H1 (cell line): ENCODE results near the gene SPATA16.

Experiments used
- CEBPB ChIP-seq: IDR thresholded peaks from 2 replicates; pipeline ENCODE4 v1.6.1; 2012; ENCODE audit warnings: low read depth, low read length
- CREB1 ChIP-seq: IDR thresholded peaks from 2 replicates; pipeline ENCODE4 v1.6.1; 2012; ENCODE audit warnings: inconsistent platforms
- CTCF ChIP-seq, 3 experiments: IDR thresholded peaks; 1 replicate in 2 of 3; 2 replicates in 1 of 3; pipeline versions ENCODE4 v1.5.1 to v1.6.1; 2011; ENCODE audit warnings: low read length in 3 of 3, mild to moderate bottlenecking in 3 of 3, inconsistent platforms in 2 of 3, low read depth in 1 of 3, moderate library complexity in 1 of 3; ENCODE audit not compliant: insufficient read depth in 1 of 3; ENCODE audit errors: control extremely low read depth in 1 of 3
- EP300 ChIP-seq, 2 experiments: IDR thresholded peaks; 1 replicate in 1 of 2; 2 replicates in 1 of 2; pipeline ENCODE4 v1.6.1; 2011 to 2012; ENCODE audit warnings: low read depth in 2 of 2, low read length in 2 of 2, mild to moderate bottlenecking in 2 of 2, borderline replicate concordance in 1 of 2, inconsistent platforms in 1 of 2, moderate library complexity in 1 of 2
- KDM1A ChIP-seq: fragments of 200-600, 300-600 bp; sonication (generic); IDR thresholded peaks from 2 replicates; pipeline ENCODE4 v1.7.1; 2016; ENCODE audit warnings: mild to moderate bottlenecking, low read length, borderline replicate concordance
- KDM5A ChIP-seq: fragments of 200-600 bp; IDR thresholded peaks from 2 replicates; pipeline ENCODE4 v1.7.1; 2012; ENCODE audit warnings: mild to moderate bottlenecking, low read length, inconsistent platforms, mixed read lengths
- NRF1 ChIP-seq: IDR thresholded peaks from 2 replicates; pipeline ENCODE4 v1.6.1; 2011; ENCODE audit warnings: mild to moderate bottlenecking, low read depth, low read length, improper control_type of control experiment
- POLR2AphosphoS5 ChIP-seq: IDR thresholded peaks from 2 replicates; pipeline ENCODE4 v1.6.1; 2011; ENCODE audit warnings: low read depth, low read length
- RXRA ChIP-seq: IDR thresholded peaks from 2 replicates; pipeline ENCODE4 v1.6.1; 2011; ENCODE audit warnings: low read depth, mild to moderate bottlenecking, low read length, moderate library complexity; ENCODE audit not compliant: insufficient read depth
- TAF1 ChIP-seq: IDR thresholded peaks from 2 replicates; pipeline ENCODE4 v1.6.1; 2011; ENCODE audit warnings: mild to moderate bottlenecking, low read depth, low read length
- YY1 ChIP-seq: IDR thresholded peaks from 2 replicates; pipeline ENCODE4 v1.6.1; 2011; ENCODE audit warnings: low read depth, mild to moderate bottlenecking, low read length
- ZNF274 ChIP-seq: IDR thresholded peaks from 2 replicates; pipeline ENCODE4 v1.7.0; 2012; ENCODE audit warnings: low read length, borderline replicate concordance; ENCODE audit errors: extremely low read depth

GRCh38 chr3:173153631-173154030 is 12.6 kb upstream of the SPATA16 start:
- TF ChIP-seq KDM1A (no peak), CEBPB (no peak), POLR2AphosphoS5 (no peak), CTCF (IDR thresholded peaks at IDR 0.05; ENCODE audit: control extremely low read depth in 1 of 3, insufficient read depth in 1 of 3, low read depth in 1 of 3, low read length in 3 of 3) (no peak), YY1 (no peak), CREB1 (no peak), NRF1 (no peak), ZNF274 (no peak), KDM5A (no peak), EP300 (IDR thresholded peaks at IDR 0.05; ENCODE audit: borderline replicate concordance in 1 of 2, low read depth in 2 of 2, low read length in 2 of 2) (no peak), RXRA (no peak), TAF1 (no peak)
